Body of pancreas (tissue), 4 donors: ENCODE results near the gene FOXP3.

Experiments
- POLR2A ChIP-seq, 3 donors: fragments of 450-650 bp; IDR thresholded peaks; one replicate each; pipeline ENCODE4 v1.6.1; 2016; ENCODE audit warnings: antibody characterized with exemption in 3 of 3, mild to moderate bottlenecking in 2 of 3
- TF ChIP-seq, protein P1 (sequence below), 7 experiments: fragments of 450-650 bp in 4 of 7; fragments of 200-600 bp in 3 of 7; sonication (generic) in 3 of 7; IDR thresholded peaks; one replicate each; pipeline ENCODE4 v1.5.1; 2016 to 2019; ENCODE audit warnings: antibody characterized with exemption in 7 of 7

DNA sequence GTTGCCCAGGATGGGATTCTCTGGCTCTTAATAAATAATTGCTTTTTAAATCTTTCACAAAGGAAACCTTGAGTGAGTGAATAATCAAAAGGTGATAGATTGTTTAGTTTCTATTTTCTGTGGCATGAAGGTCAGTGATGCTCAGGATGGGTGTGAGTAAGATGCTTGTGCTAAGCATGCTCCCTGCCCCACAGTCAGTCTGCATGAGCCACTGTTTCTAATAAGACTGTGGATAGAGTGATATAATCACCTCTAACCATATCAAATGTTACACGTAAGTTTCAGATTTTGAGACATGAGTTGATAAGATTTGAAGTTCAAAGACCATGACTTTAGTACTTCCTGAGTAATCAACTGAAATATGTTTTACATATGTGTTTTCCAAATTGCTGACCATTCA is 36.2 kb upstream of the FOXP3 start:
- TF ChIP-seq, protein P1, sequence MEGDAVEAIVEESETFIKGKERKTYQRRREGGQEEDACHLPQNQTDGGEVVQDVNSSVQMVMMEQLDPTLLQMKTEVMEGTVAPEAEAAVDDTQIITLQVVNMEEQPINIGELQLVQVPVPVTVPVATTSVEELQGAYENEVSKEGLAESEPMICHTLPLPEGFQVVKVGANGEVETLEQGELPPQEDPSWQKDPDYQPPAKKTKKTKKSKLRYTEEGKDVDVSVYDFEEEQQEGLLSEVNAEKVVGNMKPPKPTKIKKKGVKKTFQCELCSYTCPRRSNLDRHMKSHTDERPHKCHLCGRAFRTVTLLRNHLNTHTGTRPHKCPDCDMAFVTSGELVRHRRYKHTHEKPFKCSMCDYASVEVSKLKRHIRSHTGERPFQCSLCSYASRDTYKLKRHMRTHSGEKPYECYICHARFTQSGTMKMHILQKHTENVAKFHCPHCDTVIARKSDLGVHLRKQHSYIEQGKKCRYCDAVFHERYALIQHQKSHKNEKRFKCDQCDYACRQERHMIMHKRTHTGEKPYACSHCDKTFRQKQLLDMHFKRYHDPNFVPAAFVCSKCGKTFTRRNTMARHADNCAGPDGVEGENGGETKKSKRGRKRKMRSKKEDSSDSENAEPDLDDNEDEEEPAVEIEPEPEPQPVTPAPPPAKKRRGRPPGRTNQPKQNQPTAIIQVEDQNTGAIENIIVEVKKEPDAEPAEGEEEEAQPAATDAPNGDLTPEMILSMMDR (IDR thresholded peaks at IDR 0.05): no peak
- no peak for TF ChIP-seq POLR2A (IDR thresholded peaks at IDR 0.05)
